ENCODE data around the gene KCP.

- no peak for TF ChIP-seq CTCF (IDR thresholded peaks at IDR 0.05)
- TF ChIP-seq EZH2 (IDR thresholded peaks at IDR 0.05; ENCODE audit: borderline replicate concordance, insufficient read depth, low read depth, low read length, poor library complexity, severe bottlenecking) = no peak
Measured at GRCh38 chr7:128880791-128881457, 29.6 kb downstream of the KCP start.
